H9 (cell line): ENCODE data around the gene BCAS3. TPM values are rescaled to one million over a fixed set of nuclear protein-coding genes. Genes with fewer than 3 reads are reported as not detected.

ENCODE experiments used
- DNase-seq: peaks from one replicate; pipeline ENCODE4 v3.0.0-alpha.2; 2017
- H2AFZ ChIP-seq: one replicate; pipeline ENCODE4 v1.6.1; 2013; ENCODE audit warnings: mild to moderate bottlenecking, low read length, control low read depth, moderate library complexity
- H2AK5ac ChIP-seq: 2 replicates; pipeline ENCODE4 v1.6.1; 2013; ENCODE audit warnings: low read length, control low read depth, mixed read lengths; ENCODE audit not compliant: insufficient read length
- H2BK120ac ChIP-seq: one replicate; pipeline ENCODE4 v1.6.1; 2013; ENCODE audit warnings: low read depth, mild to moderate bottlenecking, low read length, control low read depth, inconsistent platforms; ENCODE audit not compliant: poor library complexity, severe bottlenecking
- H2BK12ac ChIP-seq: 2 replicates; pipeline ENCODE4 v1.6.1; 2013; ENCODE audit warnings: low read length, control low read depth, mixed read lengths, low read depth; ENCODE audit not compliant: insufficient read length
- H2BK15ac ChIP-seq: 2 replicates; pipeline ENCODE4 v1.6.1; 2013; ENCODE audit warnings: low read depth, low read length, control low read depth
- H2BK20ac ChIP-seq: one replicate; pipeline ENCODE4 v1.6.1; 2013; ENCODE audit warnings: low read depth, mild to moderate bottlenecking, low read length, control low read depth, inconsistent platforms; ENCODE audit not compliant: poor library complexity, severe bottlenecking
- H2BK5ac ChIP-seq: 2 replicates; pipeline ENCODE4 v1.6.1; 2013; ENCODE audit warnings: low read length, control low read depth, mixed read lengths; ENCODE audit not compliant: insufficient read length
- H3K14ac ChIP-seq: 2 replicates; pipeline ENCODE4 v1.6.1; 2013; ENCODE audit warnings: low read length, control low read depth; ENCODE audit not compliant: insufficient read depth
- H3K18ac ChIP-seq: 2 replicates; pipeline ENCODE4 v1.6.1; 2013; ENCODE audit warnings: low read depth, mild to moderate bottlenecking, mixed read lengths, low read length, control low read depth; ENCODE audit not compliant: insufficient read length
- H3K23ac ChIP-seq: 2 replicates; pipeline ENCODE4 v1.6.1; 2013; ENCODE audit warnings: low read length, control low read depth, mixed read lengths, low read depth; ENCODE audit not compliant: insufficient read length
- H3K23me2 ChIP-seq: 2 replicates; pipeline ENCODE4 v1.6.1; 2013; ENCODE audit warnings: low read depth, mild to moderate bottlenecking, mixed read lengths, low read length, control low read depth; ENCODE audit not compliant: insufficient read length, poor library complexity, severe bottlenecking
- H3K27ac ChIP-seq: 2 replicates; pipeline ENCODE4 v1.5.1; 2013; ENCODE audit warnings: low read length, control low read depth, mixed read lengths, low read depth; ENCODE audit not compliant: insufficient read length
- H3K27me3 ChIP-seq: 2 replicates; pipeline ENCODE4 v1.6.1; 2013; ENCODE audit warnings: low read length, control low read depth, inconsistent platforms; ENCODE audit not compliant: insufficient read depth
- H3K4ac ChIP-seq: 2 replicates; pipeline ENCODE4 v1.6.1; 2013; ENCODE audit warnings: low read depth, mild to moderate bottlenecking, control low read depth, inconsistent platforms, low read length, moderate library complexity
- H3K4me1 ChIP-seq: 2 replicates; pipeline ENCODE4 v1.6.1; 2013; ENCODE audit warnings: low read length, control low read depth, inconsistent platforms; ENCODE audit not compliant: insufficient read depth
- H3K4me2 ChIP-seq: 2 replicates; pipeline ENCODE4 v1.6.1; 2013; ENCODE audit warnings: low read length, control low read depth, mixed read lengths; ENCODE audit not compliant: insufficient read length, insufficient read depth
- H3K56ac ChIP-seq: 2 replicates; pipeline ENCODE4 v1.6.1; 2013; ENCODE audit warnings: low read depth, mild to moderate bottlenecking, mixed read lengths, low read length, control low read depth; ENCODE audit not compliant: insufficient read length
- H3K79me1 ChIP-seq: 2 replicates; pipeline ENCODE4 v1.6.1; 2013; ENCODE audit warnings: low read depth, mild to moderate bottlenecking, moderate library complexity, low read length, control low read depth, inconsistent platforms; ENCODE audit not compliant: insufficient read depth, poor library complexity, severe bottlenecking
- H3K79me2 ChIP-seq: 2 replicates; pipeline ENCODE4 v1.6.1; 2013; ENCODE audit warnings: low read length, control low read depth, inconsistent platforms; ENCODE audit not compliant: insufficient read depth
- H3K9ac ChIP-seq: 2 replicates; pipeline ENCODE4 v1.6.1; 2013; ENCODE audit warnings: low read length, control low read depth, mixed read lengths; ENCODE audit not compliant: insufficient read length; ENCODE audit errors: extremely low read depth
- H3K9me3 ChIP-seq: one replicate; pipeline ENCODE4 v1.6.1; 2013; ENCODE audit warnings: low read depth, low read length, inconsistent platforms; ENCODE audit not compliant: control insufficient read depth
- H3T11ph ChIP-seq: one replicate; pipeline ENCODE4 v1.6.1; 2013; ENCODE audit warnings: mild to moderate bottlenecking, low read length, control low read depth, inconsistent platforms
- H4K20me1 ChIP-seq: one replicate; pipeline ENCODE4 v1.6.1; 2013; ENCODE audit not compliant: control insufficient read depth, insufficient read length, insufficient read depth
- H4K5ac ChIP-seq: 2 replicates; pipeline ENCODE4 v1.6.1; 2013; ENCODE audit warnings: low read depth, mild to moderate bottlenecking, mixed read lengths, low read length, control low read depth; ENCODE audit not compliant: insufficient read length
- H4K8ac ChIP-seq: replicated peaks from 2 replicates; pipeline ENCODE4 v1.6.1; 2013; ENCODE audit warnings: low read length, control low read depth, mixed read lengths, low read depth; ENCODE audit not compliant: insufficient read length
- H4K91ac ChIP-seq: 2 replicates; pipeline ENCODE4 v1.6.1; 2013; ENCODE audit warnings: low read depth, mild to moderate bottlenecking, moderate library complexity, mixed read lengths, low read length, control low read depth; ENCODE audit not compliant: insufficient read length
- H3K27ac Mint-ChIP-seq, 3 experiments: 2 replicates in 2 of 3; 3 replicates in 1 of 3; pipeline ENCODE4 v1.8.0; 2020 to 2021; ENCODE audit warnings: mixed read lengths in 3 of 3, mild to moderate bottlenecking in 1 of 3, moderate library complexity in 1 of 3
- H3K27me3 Mint-ChIP-seq: 2 replicates; pipeline ENCODE4 v1.8.0; 2021; ENCODE audit warnings: low read depth, mild to moderate bottlenecking, moderate library complexity, mixed read lengths
- H3K36me3 Mint-ChIP-seq, 3 experiments: 2 replicates in 2 of 3; 3 replicates in 1 of 3; pipeline ENCODE4 v1.8.0; 2020 to 2021; ENCODE audit warnings: low read depth in 3 of 3, mixed read lengths in 3 of 3; ENCODE audit not compliant: insufficient read depth in 1 of 3
- H3K4me1 Mint-ChIP-seq, 2 experiments: 2 replicates each; pipeline ENCODE4 v1.8.0; 2020; ENCODE audit warnings: mixed read lengths in 2 of 2
- H3K4me3 Mint-ChIP-seq, 2 experiments: 2 replicates in 1 of 2; 3 replicates in 1 of 2; pipeline ENCODE4 v1.8.0; 2020 to 2021; ENCODE audit warnings: mild to moderate bottlenecking in 2 of 2, mixed read lengths in 2 of 2, moderate library complexity in 1 of 2
- H3K9me3 Mint-ChIP-seq, 2 experiments: 2 replicates in 1 of 2; 3 replicates in 1 of 2; pipeline ENCODE4 v1.8.0; 2020; ENCODE audit warnings: mild to moderate bottlenecking in 2 of 2, mixed read lengths in 2 of 2, moderate library complexity in 1 of 2
- CTCF ChIP-seq: fragments of 200-600 bp; sonication (generic); conservative IDR thresholded peaks from 3 replicates; pipeline ENCODE4 v1.8.0; 2021; ENCODE audit warnings: antibody characterized with exemption, mild to moderate bottlenecking
- total RNA-seq: library from RNA; stranded (reverse); gene quantifications from 2 replicates; pipeline ENCODE4 v1.2.1, GENCODE V29; 2021

BCAS3 gene
- total RNA-seq, 1 experiment from 2014 or later, result 22.4 TPM

- Histone ChIP-seq H4K8ac (no peak overlapping the region), H2AFZ (no peak overlapping the region), H3K23me2 (no peaks in the 10 kb centered on the region), H2BK15ac (no peak overlapping the region), H3K4ac (no peak overlapping the region), H2BK20ac (no peak overlapping the region), H4K20me1 (no peaks in the 10 kb centered on the region), H2BK12ac (no peak overlapping the region), H3K79me1 (no peaks in the 10 kb centered on the region), H3K14ac (no peak overlapping the region), H3K4me1 (no peaks in the 10 kb centered on the region), H3K56ac (no peak overlapping the region), H3K4me2 (no peak overlapping the region), H2AK5ac (no peak overlapping the region), H3T11ph (no peak overlapping the region), H3K23ac (no peak overlapping the region), H2BK5ac (no peak overlapping the region), H4K91ac (no peak overlapping the region), H3K27ac (no peak overlapping the region), H2BK120ac (no peak overlapping the region), H3K27me3 (no peaks in the 10 kb centered on the region), H3K18ac (no peak overlapping the region), H3K9ac (no peak overlapping the region), H3K9me3 (no peaks in the 10 kb centered on the region), H4K5ac (no peak overlapping the region), H3K79me2 (no peaks in the 10 kb centered on the region)
- TF ChIP-seq CTCF, result no peak
- Mint-ChIP-seq H3K27ac (no peak overlapping the region), H3K4me3 (no peak overlapping the region), H3K9me3 (no peaks in the 10 kb centered on the region), H3K4me1 (no peaks in the 10 kb centered on the region), H3K36me3 (no peaks in the 10 kb centered on the region), H3K27me3 (no peaks in the 10 kb centered on the region)
- DNase-seq, result no peak
These were observed 184.8 kb downstream of the BCAS3 start for GRCh38 chr17:60862482-60862881.
